LNCaP clone FGC (cell line): ENCODE data around the gene ZSWIM4.

ENCODE experiments used
- DNase-seq: peaks from one replicate; pipeline ENCODE4 v3.0.0-alpha.2; 2011; ENCODE audit warnings: low read depth
- H3K4me3 ChIP-seq: 2 replicates; pipeline ENCODE4 v1.5.1; 2011; ENCODE audit warnings: mild to moderate bottlenecking, low read depth, low read length, control low read depth
- CTCF ChIP-seq: IDR thresholded peaks from 2 replicates; pipeline ENCODE4 v1.5.1; 2012; ENCODE audit warnings: mild to moderate bottlenecking; ENCODE audit not compliant: control insufficient read depth, insufficient read depth; ENCODE audit errors: extremely low read depth

ZSWIM4 gene

GRCh38 chr19:13821292-13821691 is 26.0 kb downstream of the ZSWIM4 start:
- no peak for DNase-seq
- H3K4me3 ChIP-seq: no peak overlapping the region
- TF ChIP-seq CTCF: no peak

GRCh38 chr19:13823256-13823655 is 28.0 kb downstream of the ZSWIM4 start:
- no peak overlapping the region for H3K4me3 ChIP-seq
- no peak for TF ChIP-seq CTCF
- no peak for DNase-seq

GRCh38 chr19:13823901-13824300 is 28.7 kb downstream of the ZSWIM4 start:
- TF ChIP-seq CTCF: no peak
- no peak for DNase-seq

GRCh38 chr19:13824703-13825102 is 29.5 kb downstream of the ZSWIM4 start:
- no peak overlapping the region for H3K4me3 ChIP-seq
- no peak for TF ChIP-seq CTCF
- DNase-seq: no peak

More at GRCh38 chr19:13823901-13824300, 28.7 kb downstream of the ZSWIM4 start:
- no peak overlapping the region for H3K4me3 ChIP-seq

- H3K4me3 ChIP-seq: no peak overlapping the region
- no peak for TF ChIP-seq CTCF
- DNase-seq: no peak
Measured at GRCh38 chr19:13825489-13826441, 30.5 kb downstream of the ZSWIM4 start.

GRCh38 chr19:13826652-13827235 is 31.5 kb downstream of the ZSWIM4 start:
- no peak for TF ChIP-seq CTCF
- H3K4me3 ChIP-seq: no peak overlapping the region
- no peak for DNase-seq
